Activated gamma-delta T cell treated with Interleukin-2 at 50 U/mL for 16 hours (primary cell): ENCODE measurements around the gene OR2T8.

ENCODE experiments used
- DNase-seq: peaks from one replicate; pipeline ENCODE4 v3.0.0-alpha.2; 2020

The OR2T8 gene

GRCh38 chr1:247962911-247963588, 43.0 kb downstream of the OR2T8 start:
- no peak for DNase-seq

GRCh38 chr1:247964933-247965332, 44.9 kb downstream of the OR2T8 start, which contains the start of gene OR2AK2:
Gene OR2AK2, plus strand, starts transcription at chr1:247965233. Its CDS starts 144 bp downstream, at chr1:247965377.
- no peak for DNase-seq

DNA sequence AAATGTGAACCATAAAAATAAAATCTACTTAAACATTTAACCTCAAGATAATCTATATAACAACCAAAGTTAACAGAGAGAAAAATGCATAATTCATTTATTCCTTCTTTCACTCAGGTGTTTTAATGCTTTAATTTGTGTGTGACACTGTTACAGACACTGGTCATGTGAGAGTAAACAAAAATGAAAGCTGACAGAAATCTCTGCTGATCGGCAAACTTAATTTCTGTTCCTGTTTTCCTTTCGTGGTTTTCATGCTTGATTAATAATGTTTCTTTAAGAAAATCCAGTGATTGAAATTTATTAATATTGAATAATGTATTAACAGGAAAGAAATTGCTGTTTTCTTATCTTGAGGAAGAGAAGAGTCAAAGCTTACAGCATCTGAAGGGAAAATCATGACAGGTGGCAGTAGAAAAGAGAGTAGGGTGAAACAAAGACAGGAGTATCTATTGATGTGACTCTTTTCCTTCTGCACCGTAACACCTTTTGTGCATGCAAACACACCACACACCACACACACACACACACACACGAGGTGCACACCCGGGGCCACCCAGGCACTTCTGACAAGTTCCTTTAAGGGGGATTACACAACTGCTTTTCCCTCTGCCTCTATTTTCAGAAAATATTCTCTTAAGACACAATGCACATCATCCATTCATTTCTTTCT, 46.6 kb downstream of the OR2T8 start:
- no peak for DNase-seq
